Fibroblast of lung (primary cell): ENCODE data around the gene CCDC60. TPM values are rescaled to one million over a fixed set of nuclear protein-coding genes. Genes with fewer than 3 reads are reported as not detected.

ENCODE experiments used
- DNase-seq, 2 donors: peaks; one replicate each; pipeline versions ENCODE4 v3.0.0 to v3.0.0-alpha.2; 2010; ENCODE audit warnings: low read depth in 2 of 2
- H2AFZ ChIP-seq: 2 replicates; pipeline ENCODE4 v1.5.1; 2012; ENCODE audit warnings: low read length, control low read depth, inconsistent platforms
- H3K27ac ChIP-seq: 2 replicates; pipeline ENCODE4 v1.5.1; 2011; ENCODE audit warnings: low read length, control low read depth; ENCODE audit not compliant: insufficient read depth
- H3K27me3 ChIP-seq: 2 replicates; pipeline ENCODE4 v1.5.1; 2011; ENCODE audit warnings: mild to moderate bottlenecking, low read length; ENCODE audit not compliant: control insufficient read depth, insufficient read depth
- H3K36me3 ChIP-seq: 2 replicates; pipeline ENCODE4 v1.5.1; 2011; ENCODE audit warnings: low read length; ENCODE audit not compliant: control insufficient read depth, insufficient read depth
- H3K4me1 ChIP-seq: 2 replicates; pipeline ENCODE4 v1.5.1; 2011; ENCODE audit warnings: low read length; ENCODE audit not compliant: control insufficient read depth, insufficient read depth; ENCODE audit errors: extremely low read depth
- H3K4me2 ChIP-seq: 2 replicates; pipeline ENCODE4 v1.5.1; 2011; ENCODE audit warnings: low read length, control low read depth; ENCODE audit not compliant: insufficient read depth; ENCODE audit errors: extremely low read depth
- H3K4me3 ChIP-seq, 4 experiments: fragments of 200-600 bp in 1 of 4; sonication (generic) in 1 of 4; replicated peaks in 1 of 4; 2 replicates each; pipeline ENCODE4 v1.5.1; 2011 to 2016; ENCODE audit warnings: low read length in 4 of 4, low read depth in 3 of 4, mild to moderate bottlenecking in 3 of 4, control low read depth in 2 of 4, inconsistent platforms in 1 of 4, mixed read lengths in 1 of 4; ENCODE audit not compliant: insufficient read depth in 1 of 4; ENCODE audit errors: control extremely low read depth in 1 of 4
- H3K79me2 ChIP-seq: 2 replicates; pipeline ENCODE4 v1.5.1; 2012; ENCODE audit warnings: mild to moderate bottlenecking, low read length, inconsistent platforms; ENCODE audit not compliant: control insufficient read depth, insufficient read depth
- H3K9ac ChIP-seq: 2 replicates; pipeline ENCODE4 v1.5.1; 2011; ENCODE audit warnings: mild to moderate bottlenecking, low read length, control low read depth; ENCODE audit not compliant: insufficient read depth
- H3K9me3 ChIP-seq: 2 replicates; pipeline ENCODE4 v1.5.1; 2012; ENCODE audit warnings: low read depth, low read length; ENCODE audit not compliant: control insufficient read depth, insufficient read depth
- H4K20me1 ChIP-seq: 2 replicates; pipeline ENCODE4 v1.5.1; 2011; ENCODE audit warnings: low read length; ENCODE audit not compliant: control insufficient read depth, insufficient read depth; ENCODE audit errors: extremely low read depth
- CTCF ChIP-seq, 2 donors: IDR thresholded peaks in 1 of 2; conservative IDR thresholded peaks in 1 of 2; 1 replicate in 1 of 2; 2 replicates in 1 of 2; pipeline ENCODE4 v1.5.1; 2011 to 2012; ENCODE audit warnings: low read length in 2 of 2, control low read depth in 1 of 2, inconsistent platforms in 1 of 2, low read depth in 1 of 2, mild to moderate bottlenecking in 1 of 2
- EZH2 ChIP-seq: IDR thresholded peaks from 2 replicates; pipeline ENCODE4 v1.5.1; 2012; ENCODE audit warnings: low read length, control low read depth, mild to moderate bottlenecking; ENCODE audit errors: missing control alignments
- polyA plus RNA-seq, 2 donors: library from polyadenylated mRNA; depleted of rRNA in 1 of 2; stranded (reverse) in 1 of 2; unstranded in 1 of 2; fragments of >200 nt; gene quantifications; 2 replicates each; pipeline ENCODE4 v1.2.1, GENCODE V29; 2011 to 2012; ENCODE audit warnings: missing spikeins in 1 of 2
- total RNA-seq: library from RNA; depleted of rRNA; stranded (reverse); fragments of >200 nt; gene quantifications from 2 replicates; pipeline ENCODE4 v1.2.1, GENCODE V29; 2014

The CCDC60 gene
- total and polyA plus RNA-seq, 2 donors (not counting 1 experiment from before 2014, with no cell fraction given) = not detected

- H3K27me3 ChIP-seq = no peaks in the 10 kb centered on the region
- H3K9me3 ChIP-seq = no peaks in the 10 kb centered on the region
- no peaks in the 10 kb centered on the region for H3K4me1 ChIP-seq
- no peak overlapping the region for H3K4me2 ChIP-seq
- H3K4me3 ChIP-seq = no peak overlapping the region
- DNase-seq = no peak
- H2AFZ ChIP-seq = no peak overlapping the region
- H3K79me2 ChIP-seq = no peaks in the 10 kb centered on the region
- no peak overlapping the region for H3K9ac ChIP-seq
- H3K27ac ChIP-seq = no peak overlapping the region
- H4K20me1 ChIP-seq = no peaks in the 10 kb centered on the region
- H3K36me3 ChIP-seq = no peaks in the 10 kb centered on the region
- TF ChIP-seq CTCF (conservative IDR thresholded peaks at IDR 0.05 in 1 of 2, IDR thresholded peaks at IDR 0.05 in 1 of 2; ENCODE audit: low read depth in 1 of 2, low read length in 2 of 2) (no peak), EZH2 (no peak)
These were observed 4.2 kb downstream of the CCDC60 start for GRCh38 chr12:119338593-119339363.

- Histone ChIP-seq H3K9me3 (no peaks in the 10 kb centered on the region), H3K4me1 (no peaks in the 10 kb centered on the region), H3K79me2 (no peaks in the 10 kb centered on the region), H4K20me1 (no peaks in the 10 kb centered on the region), H3K4me2 (no peak overlapping the region), H3K36me3 (no peaks in the 10 kb centered on the region), H3K27ac (no peak overlapping the region), H2AFZ (no peak overlapping the region), H3K27me3 (no peaks in the 10 kb centered on the region), H3K9ac (no peak overlapping the region), H3K4me3 (no peak overlapping the region)
- no peak for TF ChIP-seq CTCF (conservative IDR thresholded peaks at IDR 0.05 in 1 of 2, IDR thresholded peaks at IDR 0.05 in 1 of 2; ENCODE audit: low read depth in 1 of 2, low read length in 2 of 2)
- TF ChIP-seq EZH2 = no peak
- no peak for DNase-seq
These were observed 6.0 kb downstream of the CCDC60 start for GRCh38 chr12:119340578-119340977.

GRCh38 chr12:119341020-119341419 is 6.5 kb downstream of the CCDC60 start:
- Histone ChIP-seq H3K27me3 (no peaks in the 10 kb centered on the region), H3K27ac (no peak overlapping the region), H3K79me2 (no peaks in the 10 kb centered on the region), H3K4me3 (no peak overlapping the region), H2AFZ (no peak overlapping the region), H3K9ac (no peak overlapping the region), H4K20me1 (no peaks in the 10 kb centered on the region), H3K36me3 (no peaks in the 10 kb centered on the region), H3K4me2 (no peak overlapping the region), H3K9me3 (no peaks in the 10 kb centered on the region), H3K4me1 (no peaks in the 10 kb centered on the region)
- no peak for DNase-seq
- no peak for TF ChIP-seq EZH2
- TF ChIP-seq CTCF (conservative IDR thresholded peaks at IDR 0.05 in 1 of 2, IDR thresholded peaks at IDR 0.05 in 1 of 2; ENCODE audit: low read depth in 1 of 2, low read length in 2 of 2) = no peak
